ENCODE data around the gene VLDLR.

GRCh38 chr9:2597483-2597882 lies 24.1 kb upstream of the VLDLR start:
- TF ChIP-seq, protein P1, sequence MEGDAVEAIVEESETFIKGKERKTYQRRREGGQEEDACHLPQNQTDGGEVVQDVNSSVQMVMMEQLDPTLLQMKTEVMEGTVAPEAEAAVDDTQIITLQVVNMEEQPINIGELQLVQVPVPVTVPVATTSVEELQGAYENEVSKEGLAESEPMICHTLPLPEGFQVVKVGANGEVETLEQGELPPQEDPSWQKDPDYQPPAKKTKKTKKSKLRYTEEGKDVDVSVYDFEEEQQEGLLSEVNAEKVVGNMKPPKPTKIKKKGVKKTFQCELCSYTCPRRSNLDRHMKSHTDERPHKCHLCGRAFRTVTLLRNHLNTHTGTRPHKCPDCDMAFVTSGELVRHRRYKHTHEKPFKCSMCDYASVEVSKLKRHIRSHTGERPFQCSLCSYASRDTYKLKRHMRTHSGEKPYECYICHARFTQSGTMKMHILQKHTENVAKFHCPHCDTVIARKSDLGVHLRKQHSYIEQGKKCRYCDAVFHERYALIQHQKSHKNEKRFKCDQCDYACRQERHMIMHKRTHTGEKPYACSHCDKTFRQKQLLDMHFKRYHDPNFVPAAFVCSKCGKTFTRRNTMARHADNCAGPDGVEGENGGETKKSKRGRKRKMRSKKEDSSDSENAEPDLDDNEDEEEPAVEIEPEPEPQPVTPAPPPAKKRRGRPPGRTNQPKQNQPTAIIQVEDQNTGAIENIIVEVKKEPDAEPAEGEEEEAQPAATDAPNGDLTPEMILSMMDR (conservative IDR thresholded peaks at IDR 0.05; ENCODE audit: low read depth, low read length): no peak
- no peak for TF ChIP-seq EZH2 (IDR thresholded peaks at IDR 0.05; ENCODE audit: borderline replicate concordance, low read depth, low read length, poor library complexity, severe bottlenecking)
